HFF-Myc (cell line): ENCODE measurements around the gene ATAD3A.

Source experiments
- DNase-seq: peaks from one replicate; pipeline ENCODE4 v3.0.0-alpha.2; 2011; ENCODE audit warnings: low read depth; ENCODE audit errors: extremely low read depth
- H3K4me3 ChIP-seq: replicated peaks from 2 replicates; pipeline ENCODE4 v1.5.1; 2011; ENCODE audit warnings: low read depth, mild to moderate bottlenecking, control low read depth, low read length
- TF ChIP-seq, protein P1 (sequence below): IDR thresholded peaks from 2 replicates; pipeline ENCODE4 v1.5.1; 2012; ENCODE audit warnings: mild to moderate bottlenecking, low read depth, low read length, control low read depth; ENCODE audit errors: missing control alignments

Gene ATAD3A

DNA sequence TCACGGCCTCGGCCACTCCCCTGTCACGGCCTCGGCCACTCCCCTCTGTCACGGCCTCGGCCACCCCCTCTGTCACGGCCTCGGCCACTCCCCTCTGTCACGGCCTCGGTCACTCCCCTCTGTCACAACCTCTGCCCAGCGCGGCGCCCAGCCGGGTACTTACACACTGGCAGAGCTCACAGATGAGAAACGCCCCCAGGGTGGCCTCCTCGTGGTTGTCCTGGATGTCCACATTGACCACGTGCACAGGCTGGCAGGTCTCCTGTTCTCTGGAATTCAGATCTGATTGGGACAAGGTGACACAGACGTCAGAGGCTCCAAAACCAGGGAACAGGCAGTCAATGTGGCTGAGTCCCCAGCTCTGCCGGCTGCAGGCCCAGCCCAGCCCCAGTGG, 31.7 kb downstream of the ATAD3A start:
- TF ChIP-seq, protein P1, sequence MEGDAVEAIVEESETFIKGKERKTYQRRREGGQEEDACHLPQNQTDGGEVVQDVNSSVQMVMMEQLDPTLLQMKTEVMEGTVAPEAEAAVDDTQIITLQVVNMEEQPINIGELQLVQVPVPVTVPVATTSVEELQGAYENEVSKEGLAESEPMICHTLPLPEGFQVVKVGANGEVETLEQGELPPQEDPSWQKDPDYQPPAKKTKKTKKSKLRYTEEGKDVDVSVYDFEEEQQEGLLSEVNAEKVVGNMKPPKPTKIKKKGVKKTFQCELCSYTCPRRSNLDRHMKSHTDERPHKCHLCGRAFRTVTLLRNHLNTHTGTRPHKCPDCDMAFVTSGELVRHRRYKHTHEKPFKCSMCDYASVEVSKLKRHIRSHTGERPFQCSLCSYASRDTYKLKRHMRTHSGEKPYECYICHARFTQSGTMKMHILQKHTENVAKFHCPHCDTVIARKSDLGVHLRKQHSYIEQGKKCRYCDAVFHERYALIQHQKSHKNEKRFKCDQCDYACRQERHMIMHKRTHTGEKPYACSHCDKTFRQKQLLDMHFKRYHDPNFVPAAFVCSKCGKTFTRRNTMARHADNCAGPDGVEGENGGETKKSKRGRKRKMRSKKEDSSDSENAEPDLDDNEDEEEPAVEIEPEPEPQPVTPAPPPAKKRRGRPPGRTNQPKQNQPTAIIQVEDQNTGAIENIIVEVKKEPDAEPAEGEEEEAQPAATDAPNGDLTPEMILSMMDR = no peak
- no peak for DNase-seq

DNA sequence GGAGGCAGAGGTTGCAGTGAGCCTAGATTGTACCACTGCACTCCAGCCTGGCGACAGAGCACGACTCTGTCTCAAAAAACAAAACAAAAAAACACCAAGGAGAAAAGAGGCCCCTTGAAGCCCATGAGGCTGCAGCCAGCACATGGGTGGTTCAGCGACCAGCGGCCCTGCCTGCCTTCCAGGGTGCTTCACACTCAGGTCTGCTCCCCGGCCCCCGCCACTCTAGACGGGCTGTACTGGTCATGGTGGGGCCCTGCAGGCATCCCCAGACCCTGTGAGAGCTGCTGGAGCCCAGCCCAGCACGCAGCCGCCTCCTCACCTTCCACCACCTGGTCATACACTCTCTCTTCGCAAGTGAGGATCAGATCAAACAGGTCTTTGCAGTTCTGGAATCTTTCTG, 32.6 kb downstream of the ATAD3A start:
- TF ChIP-seq, protein P1 = no peak
- H3K4me3 ChIP-seq = no peak overlapping the region
- DNase-seq = no peak

More for the DNA sequence above, 31.7 kb downstream of the ATAD3A start:
- no peak overlapping the region for H3K4me3 ChIP-seq

DNA sequence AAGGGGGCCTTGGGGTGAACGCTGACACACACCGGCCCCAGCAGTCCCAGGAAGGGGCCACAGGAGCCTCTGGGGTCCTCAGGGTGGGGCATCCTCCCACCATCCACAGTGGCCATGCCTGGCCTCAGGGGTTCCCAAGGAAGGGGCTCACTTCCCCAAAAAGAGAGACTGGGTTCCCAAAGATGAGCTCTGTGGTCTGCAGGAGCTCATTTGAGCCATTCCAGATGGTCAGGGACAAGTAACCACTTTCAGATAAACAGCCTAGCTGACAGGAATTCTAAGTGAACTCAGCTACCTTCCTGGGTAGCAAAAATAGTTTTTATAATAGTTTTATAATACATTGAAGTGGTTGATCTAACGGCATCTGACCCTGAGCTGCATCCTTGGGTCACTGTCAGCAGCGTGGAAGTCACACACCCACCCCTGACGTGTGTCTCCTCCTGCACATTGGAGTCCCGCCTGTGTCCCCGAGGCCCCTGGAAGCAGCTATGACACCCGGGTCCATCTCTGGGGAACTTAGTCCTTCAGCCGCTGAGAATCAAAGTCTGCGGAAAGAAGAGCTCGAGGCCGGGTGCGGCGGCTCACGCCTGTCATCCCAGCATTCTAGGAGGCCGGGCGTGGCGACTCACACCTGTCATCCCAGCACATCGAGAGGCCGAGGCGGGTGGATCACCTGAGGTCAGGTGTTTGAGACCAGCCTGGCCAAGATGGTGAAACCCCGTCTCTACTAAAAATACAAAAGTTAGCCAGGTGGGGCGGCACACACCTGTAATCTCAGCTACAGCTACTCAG, 34.2 kb downstream of the ATAD3A start:
- DNase-seq = no peak
- TF ChIP-seq, protein P1 = no peak
- H3K4me3 ChIP-seq = no peak overlapping the region

DNA sequence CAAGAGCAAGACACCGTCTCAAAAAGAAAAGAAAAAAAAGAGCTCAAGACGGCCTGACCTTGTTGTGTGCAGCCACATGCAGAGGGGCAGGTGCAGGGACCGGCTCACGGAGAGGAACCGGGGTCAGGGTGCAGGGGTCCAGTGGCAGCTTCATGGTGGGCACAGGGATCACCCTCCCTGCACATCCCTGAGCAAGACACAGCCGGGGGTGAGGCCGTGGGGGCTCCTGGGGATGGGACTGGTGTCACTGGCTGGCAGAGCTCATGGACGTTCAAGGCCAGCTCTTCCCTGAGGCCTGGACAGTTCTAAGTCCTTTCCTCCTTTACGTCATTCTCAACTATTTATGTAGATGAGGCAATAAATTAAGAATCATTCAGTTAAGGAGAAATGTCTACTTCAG, 35.0 kb downstream of the ATAD3A start:
- no peak for DNase-seq
- TF ChIP-seq, protein P1 = no peak
- H3K4me3 ChIP-seq = no peak overlapping the region

DNA sequence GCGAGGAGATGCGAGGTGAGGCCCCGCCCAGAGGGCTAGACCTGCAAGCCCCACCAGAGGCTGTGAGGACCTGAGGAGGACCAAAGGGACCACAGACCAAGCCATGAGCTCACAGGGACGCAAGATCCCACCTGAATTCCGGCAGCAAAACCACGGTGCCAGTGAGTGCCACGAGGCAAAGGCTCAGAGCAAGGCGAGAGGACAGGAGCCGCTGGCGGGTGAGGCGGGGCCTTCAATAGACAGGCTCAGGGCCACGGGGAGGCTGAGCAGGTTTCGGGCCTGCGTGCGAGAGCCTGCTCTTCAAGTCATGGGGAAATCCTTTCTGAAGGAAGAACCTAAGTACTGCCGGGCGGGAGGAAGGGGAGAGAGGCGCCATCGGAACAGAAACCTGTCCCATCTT, 35.5 kb downstream of the ATAD3A start:
- DNase-seq = no peak
- TF ChIP-seq, protein P1 = no peak
- H3K4me3 ChIP-seq = no peak overlapping the region

DNA sequence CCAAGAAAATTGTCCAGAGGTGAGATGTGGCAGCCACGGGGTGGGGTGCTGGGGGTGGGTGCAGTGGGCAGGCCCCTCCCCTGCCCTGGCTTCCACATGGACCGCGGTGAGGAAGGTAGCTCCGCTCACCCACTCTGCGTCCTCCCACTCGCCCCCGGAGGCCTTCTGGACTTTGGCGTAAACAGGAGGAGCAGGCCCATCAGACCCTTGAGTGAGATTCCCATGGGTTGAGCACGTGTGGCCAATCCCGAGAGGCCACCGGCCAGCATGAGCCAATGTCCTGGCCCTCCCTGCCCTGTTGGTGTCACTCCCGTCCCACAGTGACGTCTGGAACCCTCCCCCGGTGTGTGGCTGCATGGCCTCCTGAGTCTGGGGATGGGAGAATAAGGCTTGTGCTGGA, 36.6 kb downstream of the ATAD3A start:
- H3K4me3 ChIP-seq = no peak overlapping the region
- TF ChIP-seq, protein P1 = no peak
- no peak for DNase-seq

DNA sequence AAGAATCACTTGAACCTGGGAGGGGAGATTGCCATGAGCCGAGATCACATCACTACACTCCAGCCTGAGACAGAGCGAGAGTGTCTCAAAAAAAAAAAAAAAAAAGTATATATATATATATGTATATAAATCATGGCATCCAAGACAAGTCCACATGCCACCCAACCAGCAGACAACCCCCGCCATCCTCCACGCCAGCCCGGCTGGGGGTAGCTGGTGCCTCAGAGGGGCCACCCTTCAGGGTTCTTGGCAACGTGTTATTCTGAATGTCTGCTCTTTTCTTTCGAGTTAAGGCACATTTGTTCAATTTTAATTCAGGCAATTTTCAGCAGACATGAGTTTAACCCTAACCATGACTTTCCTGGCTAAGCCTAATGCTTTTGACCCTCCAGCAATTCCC, 38.1 kb downstream of the ATAD3A start:
- TF ChIP-seq, protein P1 = no peak
- no peak overlapping the region for H3K4me3 ChIP-seq
- no peak for DNase-seq
